GM23338 (cell line): Measurements from ENCODE around the gene MRPL23. TPM values are rescaled to one million over a fixed set of nuclear protein-coding genes. Genes with fewer than 3 reads are reported as not detected.
"Not testable (repeated sequence)": the region's sequence is repeated elsewhere in the genome, so short reads cannot be mapped to it uniquely, and the experiment has no call there.

ENCODE experiments used
- ATAC-seq: fragments of 200-7000 bp; cut with Tn5 transposase; 3 replicates; pipeline ENCODE4 v1.9.1; 2020
- DNase-seq: peaks from one replicate; pipeline ENCODE4 v3.0.0-alpha.2; 2015; ENCODE audit warnings: low spot score
- H2AFZ ChIP-seq: fragments of 200-600 bp; sonication (generic); 2 replicates; pipeline ENCODE4 v1.8.0; 2016; ENCODE audit warnings: antibody characterized with exemption, mild to moderate bottlenecking, moderate library complexity
- H3F3A ChIP-seq: fragments of 200-600 bp; sonication (generic); replicated peaks from 2 replicates; pipeline ENCODE4 v1.8.0; 2017; ENCODE audit warnings: antibody characterized with exemption, mixed run types, low read depth
- H3K27ac ChIP-seq: fragments of 200-600 bp; sonication (generic); 2 replicates; pipeline ENCODE4 v1.6.1; 2016; ENCODE audit warnings: low read depth
- H3K27me3 ChIP-seq: fragments of 200-600 bp; sonication (generic); 2 replicates; pipeline ENCODE4 v1.8.0; 2016; ENCODE audit warnings: mild to moderate bottlenecking, mixed run types, moderate library complexity; ENCODE audit not compliant: insufficient read depth
- H3K36me3 ChIP-seq: fragments of 200-600 bp; sonication (generic); 2 replicates; pipeline ENCODE4 v1.8.0; 2016; ENCODE audit warnings: mild to moderate bottlenecking; ENCODE audit not compliant: insufficient read depth
- H3K4me1 ChIP-seq: fragments of 200-600 bp; sonication (generic); 2 replicates; pipeline ENCODE4 v1.8.0; 2016; ENCODE audit warnings: mild to moderate bottlenecking, moderate library complexity; ENCODE audit not compliant: insufficient read depth
- H3K4me2 ChIP-seq: fragments of 200-600 bp; sonication (generic); 2 replicates; pipeline ENCODE4 v1.7.1; 2017; ENCODE audit warnings: mixed run types
- H3K4me3 ChIP-seq: fragments of 200-600 bp; sonication (generic); 2 replicates; pipeline ENCODE4 v1.6.1; 2016; ENCODE audit warnings: mixed run types
- H3K79me2 ChIP-seq: fragments of 200-600 bp; sonication (generic); replicated peaks from 2 replicates; pipeline ENCODE4 v1.8.0; 2017; ENCODE audit warnings: mild to moderate bottlenecking; ENCODE audit not compliant: insufficient read depth
- H3K9me2 ChIP-seq: fragments of 200-600 bp; sonication (generic); 2 replicates; pipeline ENCODE4 v1.8.0; 2017; ENCODE audit not compliant: insufficient read depth
- H4K20me1 ChIP-seq: fragments of 200-600 bp; sonication (generic); replicated peaks from 2 replicates; pipeline ENCODE4 v1.8.0; 2017; ENCODE audit warnings: mild to moderate bottlenecking; ENCODE audit not compliant: insufficient read depth
- H3K27ac Mint-ChIP-seq: 2 replicates; pipeline ENCODE4 v1.8.0; 2020; ENCODE audit warnings: inconsistent platforms, mild to moderate bottlenecking, moderate library complexity, mixed read lengths
- H3K27me3 Mint-ChIP-seq: 3 replicates; pipeline ENCODE4 v1.8.0; 2022; ENCODE audit warnings: low read depth, mild to moderate bottlenecking, moderate library complexity, mixed read lengths, inconsistent platforms; ENCODE audit not compliant: insufficient read depth, poor library complexity
- H3K36me3 Mint-ChIP-seq: 3 replicates; pipeline ENCODE4 v1.8.0; 2021; ENCODE audit warnings: low read depth, mild to moderate bottlenecking, inconsistent platforms, moderate library complexity, mixed read lengths
- H3K4me1 Mint-ChIP-seq: 3 replicates; pipeline ENCODE4 v1.8.0; 2020; ENCODE audit warnings: mild to moderate bottlenecking, inconsistent platforms, mixed read lengths
- H3K4me3 Mint-ChIP-seq: 3 replicates; pipeline ENCODE4 v1.8.0; 2021; ENCODE audit warnings: moderate library complexity, mild to moderate bottlenecking, inconsistent platforms, mixed read lengths
- H3K9me3 Mint-ChIP-seq: 3 replicates; pipeline ENCODE4 v1.8.0; 2020; ENCODE audit warnings: moderate library complexity, mild to moderate bottlenecking, inconsistent platforms, mixed read lengths
- CREB1 ChIP-seq: fragments of 250-450 bp; sonication (Bioruptor Pico); IDR thresholded peaks from 2 replicates; pipeline ENCODE4 v1.5.0; 2020; ENCODE audit warnings: low read depth, mild to moderate bottlenecking, moderate library complexity
- EZH2 ChIP-seq: fragments of 200-600 bp; sonication (generic); IDR thresholded peaks from one replicate; pipeline ENCODE4 v1.8.0; 2017; ENCODE audit warnings: antibody characterized with exemption, mild to moderate bottlenecking, low read depth; ENCODE audit not compliant: unreplicated experiment
- EZH2phosphoT487 ChIP-seq: fragments of 200-600 bp; sonication (generic); IDR thresholded peaks from one replicate; pipeline ENCODE4 v1.8.1; 2018; ENCODE audit warnings: antibody characterized with exemption; ENCODE audit not compliant: unreplicated experiment
- JUNB ChIP-seq: IDR thresholded peaks from one replicate; pipeline ENCODE4 v1.6.1; 2016; ENCODE audit warnings: antibody characterized with exemption; ENCODE audit not compliant: unreplicated experiment
- NANOG ChIP-seq: IDR thresholded peaks from 2 replicates; pipeline ENCODE4 v1.6.1; 2016; ENCODE audit warnings: antibody characterized with exemption, borderline replicate concordance
- STAT1 ChIP-seq: IDR thresholded peaks from one replicate; pipeline ENCODE4 v1.6.1; 2016; ENCODE audit warnings: antibody characterized with exemption; ENCODE audit not compliant: unreplicated experiment
- ZNF114 ChIP-seq: fragments of 250-450 bp; sonication (Bioruptor Pico); IDR thresholded peaks from 2 replicates; pipeline ENCODE4 v1.5.0; 2020; ENCODE audit warnings: mild to moderate bottlenecking, moderate library complexity
- ZNF331 ChIP-seq: fragments of 250-450 bp; sonication (Bioruptor Pico); IDR thresholded peaks from 2 replicates; pipeline ENCODE4 v1.5.0; 2020; ENCODE audit warnings: low read depth, mild to moderate bottlenecking, moderate library complexity
- polyA plus RNA-seq: library from polyadenylated mRNA; unstranded; fragments of >200 nt; fragmentation: Nextera tagmentation; extraction: Ambion mirVana; gene quantifications from 2 replicates; pipeline ENCODE4 v1.2.1, GENCODE V29; 2016
- total RNA-seq: library from RNA; depleted of rRNA; stranded (reverse); fragments of >200 nt; shearing (Covaris generic); gene quantifications from 2 replicates; pipeline ENCODE4 v1.2.3, GENCODE V29; 2014
- TF ChIP-seq, protein P1 (sequence below), 2 experiments: fragments of 200-600 bp in 1 of 2; sonication (generic) in 1 of 2; conservative IDR thresholded peaks; 2 replicates each; pipeline versions ENCODE4 v1.5.1 to v1.6.1; 2016 to 2017; ENCODE audit warnings: antibody characterized with exemption in 2 of 2, low read depth in 2 of 2, mild to moderate bottlenecking in 2 of 2, moderate library complexity in 1 of 2
- TF ChIP-seq, protein P2 (sequence below): fragments of 250-450 bp; sonication (Bioruptor Pico); IDR thresholded peaks from 2 replicates; pipeline ENCODE4 v1.5.0; 2020; ENCODE audit warnings: mild to moderate bottlenecking, moderate library complexity
- TF ChIP-seq, protein P3 (sequence below): IDR thresholded peaks from one replicate; pipeline ENCODE4 v1.6.1; 2018; ENCODE audit warnings: antibody characterized with exemption; ENCODE audit not compliant: unreplicated experiment

MRPL23 gene
- total and polyA plus RNA-seq, 2 experiments from 2014 or later, result 84.7 to 91.5 TPM

DNA sequence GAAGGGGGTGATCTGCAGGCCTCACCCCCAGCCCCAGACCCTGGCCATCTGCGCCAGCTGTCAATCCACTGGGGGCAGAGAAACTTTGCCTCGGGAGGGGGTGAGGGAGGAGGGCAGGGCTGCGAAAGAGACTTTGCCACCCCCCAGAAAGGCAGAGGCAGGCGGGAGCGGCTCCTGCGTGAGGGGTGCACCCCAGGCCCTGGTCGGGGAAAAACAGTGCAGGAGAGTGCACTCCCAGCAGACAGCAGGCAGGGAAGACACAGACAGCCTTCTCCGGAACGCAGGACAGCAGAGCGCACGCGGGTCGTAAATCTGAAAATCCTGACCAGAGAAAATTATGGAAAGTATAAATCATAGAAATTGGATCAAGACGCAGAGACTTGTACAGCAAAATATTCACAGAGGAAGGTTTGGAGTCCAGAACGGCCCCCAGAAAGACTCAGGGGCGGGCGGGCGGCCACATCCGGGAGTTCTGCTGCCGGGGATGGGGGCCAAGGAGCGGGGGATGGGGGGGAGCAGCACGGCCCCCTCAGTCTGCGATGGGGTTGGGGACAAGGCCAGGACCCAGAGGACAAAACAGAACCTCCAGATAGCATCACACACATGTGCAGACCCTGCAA is 8.0 kb upstream of the MRPL23 start:
- Mint-ChIP-seq H3K4me3 (no peak overlapping the region), H3K9me3 (no peaks in the 10 kb centered on the region), H3K27ac (no peak overlapping the region), H3K4me1 (peaks cover 6% of the 10 kb centered on the region), H3K27me3 (peaks cover 12% of the 10 kb centered on the region), H3K36me3 (no peaks in the 10 kb centered on the region)
- no peaks in the 10 kb centered on the region for H4K20me1 ChIP-seq
- no peaks in the 10 kb centered on the region for H3K9me2 ChIP-seq
- no peak overlapping the region for H3K4me3 ChIP-seq
- no peak overlapping the region for H2AFZ ChIP-seq
- TF ChIP-seq CREB1 (CRISPR knock-in tag), result no peak
- no peak for TF ChIP-seq EZH2phosphoT487
- TF ChIP-seq ZNF114, result no peak
- TF ChIP-seq ZNF331 (CRISPR knock-in tag), result no peak
- no peak for TF ChIP-seq STAT1
- no peak for TF ChIP-seq EZH2
- TF ChIP-seq NANOG, result no peak
- TF ChIP-seq, protein P1, sequence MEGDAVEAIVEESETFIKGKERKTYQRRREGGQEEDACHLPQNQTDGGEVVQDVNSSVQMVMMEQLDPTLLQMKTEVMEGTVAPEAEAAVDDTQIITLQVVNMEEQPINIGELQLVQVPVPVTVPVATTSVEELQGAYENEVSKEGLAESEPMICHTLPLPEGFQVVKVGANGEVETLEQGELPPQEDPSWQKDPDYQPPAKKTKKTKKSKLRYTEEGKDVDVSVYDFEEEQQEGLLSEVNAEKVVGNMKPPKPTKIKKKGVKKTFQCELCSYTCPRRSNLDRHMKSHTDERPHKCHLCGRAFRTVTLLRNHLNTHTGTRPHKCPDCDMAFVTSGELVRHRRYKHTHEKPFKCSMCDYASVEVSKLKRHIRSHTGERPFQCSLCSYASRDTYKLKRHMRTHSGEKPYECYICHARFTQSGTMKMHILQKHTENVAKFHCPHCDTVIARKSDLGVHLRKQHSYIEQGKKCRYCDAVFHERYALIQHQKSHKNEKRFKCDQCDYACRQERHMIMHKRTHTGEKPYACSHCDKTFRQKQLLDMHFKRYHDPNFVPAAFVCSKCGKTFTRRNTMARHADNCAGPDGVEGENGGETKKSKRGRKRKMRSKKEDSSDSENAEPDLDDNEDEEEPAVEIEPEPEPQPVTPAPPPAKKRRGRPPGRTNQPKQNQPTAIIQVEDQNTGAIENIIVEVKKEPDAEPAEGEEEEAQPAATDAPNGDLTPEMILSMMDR (conservative IDR thresholded peaks at IDR 0.05; ENCODE audit: low read depth in 2 of 2), result no peak
- TF ChIP-seq, protein P2, sequence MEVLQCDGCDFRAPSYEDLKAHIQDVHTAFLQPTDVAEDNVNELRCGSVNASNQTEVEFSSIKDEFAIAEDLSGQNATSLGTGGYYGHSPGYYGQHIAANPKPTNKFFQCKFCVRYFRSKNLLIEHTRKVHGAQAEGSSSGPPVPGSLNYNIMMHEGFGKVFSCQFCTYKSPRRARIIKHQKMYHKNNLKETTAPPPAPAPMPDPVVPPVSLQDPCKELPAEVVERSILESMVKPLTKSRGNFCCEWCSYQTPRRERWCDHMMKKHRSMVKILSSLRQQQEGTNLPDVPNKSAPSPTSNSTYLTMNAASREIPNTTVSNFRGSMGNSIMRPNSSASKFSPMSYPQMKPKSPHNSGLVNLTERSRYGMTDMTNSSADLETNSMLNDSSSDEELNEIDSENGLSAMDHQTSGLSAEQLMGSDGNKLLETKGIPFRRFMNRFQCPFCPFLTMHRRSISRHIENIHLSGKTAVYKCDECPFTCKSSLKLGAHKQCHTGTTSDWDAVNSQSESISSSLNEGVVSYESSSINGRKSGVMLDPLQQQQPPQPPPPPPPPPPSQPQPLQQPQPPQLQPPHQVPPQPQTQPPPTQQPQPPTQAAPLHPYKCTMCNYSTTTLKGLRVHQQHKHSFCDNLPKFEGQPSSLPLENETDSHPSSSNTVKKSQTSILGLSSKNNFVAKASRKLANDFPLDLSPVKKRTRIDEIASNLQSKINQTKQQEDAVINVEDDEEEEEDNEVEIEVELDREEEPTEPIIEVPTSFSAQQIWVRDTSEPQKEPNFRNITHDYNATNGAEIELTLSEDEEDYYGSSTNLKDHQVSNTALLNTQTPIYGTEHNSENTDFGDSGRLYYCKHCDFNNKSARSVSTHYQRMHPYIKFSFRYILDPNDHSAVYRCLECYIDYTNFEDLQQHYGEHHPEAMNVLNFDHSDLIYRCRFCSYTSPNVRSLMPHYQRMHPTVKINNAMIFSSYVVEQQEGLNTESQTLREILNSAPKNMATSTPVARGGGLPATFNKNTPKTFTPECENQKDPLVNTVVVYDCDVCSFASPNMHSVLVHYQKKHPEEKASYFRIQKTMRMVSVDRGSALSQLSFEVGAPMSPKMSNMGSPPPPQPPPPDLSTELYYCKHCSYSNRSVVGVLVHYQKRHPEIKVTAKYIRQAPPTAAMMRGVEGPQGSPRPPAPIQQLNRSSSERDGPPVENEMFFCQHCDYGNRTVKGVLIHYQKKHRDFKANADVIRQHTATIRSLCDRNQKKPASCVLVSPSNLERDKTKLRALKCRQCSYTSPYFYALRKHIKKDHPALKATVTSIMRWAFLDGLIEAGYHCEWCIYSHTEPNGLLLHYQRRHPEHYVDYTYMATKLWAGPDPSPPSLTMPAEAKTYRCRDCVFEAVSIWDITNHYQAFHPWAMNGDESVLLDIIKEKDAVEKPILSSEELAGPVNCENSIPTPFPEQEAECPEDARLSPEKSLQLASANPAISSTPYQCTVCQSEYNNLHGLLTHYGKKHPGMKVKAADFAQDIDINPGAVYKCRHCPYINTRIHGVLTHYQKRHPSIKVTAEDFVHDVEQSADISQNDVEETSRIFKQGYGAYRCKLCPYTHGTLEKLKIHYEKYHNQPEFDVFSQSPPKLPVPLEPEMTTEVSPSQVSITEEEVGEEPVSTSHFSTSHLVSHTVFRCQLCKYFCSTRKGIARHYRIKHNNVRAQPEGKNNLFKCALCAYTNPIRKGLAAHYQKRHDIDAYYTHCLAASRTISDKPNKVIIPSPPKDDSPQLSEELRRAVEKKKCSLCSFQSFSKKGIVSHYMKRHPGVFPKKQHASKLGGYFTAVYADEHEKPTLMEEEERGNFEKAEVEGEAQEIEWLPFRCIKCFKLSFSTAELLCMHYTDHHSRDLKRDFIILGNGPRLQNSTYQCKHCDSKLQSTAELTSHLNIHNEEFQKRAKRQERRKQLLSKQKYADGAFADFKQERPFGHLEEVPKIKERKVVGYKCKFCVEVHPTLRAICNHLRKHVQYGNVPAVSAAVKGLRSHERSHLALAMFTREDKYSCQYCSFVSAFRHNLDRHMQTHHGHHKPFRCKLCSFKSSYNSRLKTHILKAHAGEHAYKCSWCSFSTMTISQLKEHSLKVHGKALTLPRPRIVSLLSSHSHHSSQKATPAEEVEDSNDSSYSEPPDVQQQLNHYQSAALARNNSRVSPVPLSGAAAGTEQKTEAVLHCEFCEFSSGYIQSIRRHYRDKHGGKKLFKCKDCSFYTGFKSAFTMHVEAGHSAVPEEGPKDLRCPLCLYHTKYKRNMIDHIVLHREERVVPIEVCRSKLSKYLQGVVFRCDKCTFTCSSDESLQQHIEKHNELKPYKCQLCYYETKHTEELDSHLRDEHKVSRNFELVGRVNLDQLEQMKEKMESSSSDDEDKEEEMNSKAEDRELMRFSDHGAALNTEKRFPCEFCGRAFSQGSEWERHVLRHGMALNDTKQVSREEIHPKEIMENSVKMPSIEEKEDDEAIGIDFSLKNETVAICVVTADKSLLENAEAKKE, result no peak
- TF ChIP-seq, protein P3, sequence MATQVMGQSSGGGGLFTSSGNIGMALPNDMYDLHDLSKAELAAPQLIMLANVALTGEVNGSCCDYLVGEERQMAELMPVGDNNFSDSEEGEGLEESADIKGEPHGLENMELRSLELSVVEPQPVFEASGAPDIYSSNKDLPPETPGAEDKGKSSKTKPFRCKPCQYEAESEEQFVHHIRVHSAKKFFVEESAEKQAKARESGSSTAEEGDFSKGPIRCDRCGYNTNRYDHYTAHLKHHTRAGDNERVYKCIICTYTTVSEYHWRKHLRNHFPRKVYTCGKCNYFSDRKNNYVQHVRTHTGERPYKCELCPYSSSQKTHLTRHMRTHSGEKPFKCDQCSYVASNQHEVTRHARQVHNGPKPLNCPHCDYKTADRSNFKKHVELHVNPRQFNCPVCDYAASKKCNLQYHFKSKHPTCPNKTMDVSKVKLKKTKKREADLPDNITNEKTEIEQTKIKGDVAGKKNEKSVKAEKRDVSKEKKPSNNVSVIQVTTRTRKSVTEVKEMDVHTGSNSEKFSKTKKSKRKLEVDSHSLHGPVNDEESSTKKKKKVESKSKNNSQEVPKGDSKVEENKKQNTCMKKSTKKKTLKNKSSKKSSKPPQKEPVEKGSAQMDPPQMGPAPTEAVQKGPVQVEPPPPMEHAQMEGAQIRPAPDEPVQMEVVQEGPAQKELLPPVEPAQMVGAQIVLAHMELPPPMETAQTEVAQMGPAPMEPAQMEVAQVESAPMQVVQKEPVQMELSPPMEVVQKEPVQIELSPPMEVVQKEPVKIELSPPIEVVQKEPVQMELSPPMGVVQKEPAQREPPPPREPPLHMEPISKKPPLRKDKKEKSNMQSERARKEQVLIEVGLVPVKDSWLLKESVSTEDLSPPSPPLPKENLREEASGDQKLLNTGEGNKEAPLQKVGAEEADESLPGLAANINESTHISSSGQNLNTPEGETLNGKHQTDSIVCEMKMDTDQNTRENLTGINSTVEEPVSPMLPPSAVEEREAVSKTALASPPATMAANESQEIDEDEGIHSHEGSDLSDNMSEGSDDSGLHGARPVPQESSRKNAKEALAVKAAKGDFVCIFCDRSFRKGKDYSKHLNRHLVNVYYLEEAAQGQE, result no peak
- no peak for TF ChIP-seq JUNB
- H3K27me3 ChIP-seq, result no peaks in the 10 kb centered on the region
- no peaks in the 10 kb centered on the region for H3K36me3 ChIP-seq
- no peaks in the 10 kb centered on the region for H3K4me1 ChIP-seq
- no peak for DNase-seq
- H3K27ac ChIP-seq, result no peak overlapping the region
- no peaks in the 10 kb centered on the region for H3F3A ChIP-seq
- ATAC-seq, result no peak; the same call in 2 of the 3 replicates
- H3K79me2 ChIP-seq, result no peaks in the 10 kb centered on the region
- no peak overlapping the region for H3K4me2 ChIP-seq

DNA sequence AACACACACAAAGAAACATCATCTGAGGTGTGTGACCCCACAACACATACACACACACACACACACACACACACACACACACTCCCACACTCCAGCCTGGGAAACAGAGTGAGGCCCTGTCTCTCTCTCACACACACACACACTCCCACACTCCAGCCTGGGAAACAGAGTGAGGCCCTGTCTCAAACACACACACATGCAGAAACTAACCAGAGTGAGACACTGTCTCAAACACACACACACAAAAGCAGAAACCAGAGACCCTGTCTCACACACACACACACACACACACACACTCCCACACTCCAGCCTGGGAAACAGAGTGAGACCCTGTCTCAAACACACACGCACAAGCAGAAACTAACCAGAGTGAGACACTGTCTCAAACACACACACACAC is 7.3 kb upstream of the MRPL23 start:
- H3K36me3 ChIP-seq, DNase-seq: not testable (repeated sequence)
- H3K27me3 Mint-ChIP-seq, result peaks cover 12% of the 10 kb centered on the region

More for the DNA sequence above, 7.3 kb upstream of the MRPL23 start:
- not testable (repeated sequence) for H3F3A ChIP-seq, H3K27ac ChIP-seq, H3K27ac Mint-ChIP-seq, H3K4me3 Mint-ChIP-seq, ATAC-seq, H3K4me1 ChIP-seq, H3K79me2 ChIP-seq, H3K27me3 ChIP-seq, H3K4me1 Mint-ChIP-seq, H3K4me2 ChIP-seq, H3K9me3 Mint-ChIP-seq, H2AFZ ChIP-seq, H3K9me2 ChIP-seq, H3K36me3 Mint-ChIP-seq, H4K20me1 ChIP-seq, H3K4me3 ChIP-seq
